Measurements from ENCODE around the gene RNF114. TPM values are rescaled to one million over a fixed set of nuclear protein-coding genes. Genes with fewer than 3 reads are reported as not detected.

The RNF114 gene
- total RNA-seq, 1 donor from 2014 or later: 63.0 TPM

DNA sequence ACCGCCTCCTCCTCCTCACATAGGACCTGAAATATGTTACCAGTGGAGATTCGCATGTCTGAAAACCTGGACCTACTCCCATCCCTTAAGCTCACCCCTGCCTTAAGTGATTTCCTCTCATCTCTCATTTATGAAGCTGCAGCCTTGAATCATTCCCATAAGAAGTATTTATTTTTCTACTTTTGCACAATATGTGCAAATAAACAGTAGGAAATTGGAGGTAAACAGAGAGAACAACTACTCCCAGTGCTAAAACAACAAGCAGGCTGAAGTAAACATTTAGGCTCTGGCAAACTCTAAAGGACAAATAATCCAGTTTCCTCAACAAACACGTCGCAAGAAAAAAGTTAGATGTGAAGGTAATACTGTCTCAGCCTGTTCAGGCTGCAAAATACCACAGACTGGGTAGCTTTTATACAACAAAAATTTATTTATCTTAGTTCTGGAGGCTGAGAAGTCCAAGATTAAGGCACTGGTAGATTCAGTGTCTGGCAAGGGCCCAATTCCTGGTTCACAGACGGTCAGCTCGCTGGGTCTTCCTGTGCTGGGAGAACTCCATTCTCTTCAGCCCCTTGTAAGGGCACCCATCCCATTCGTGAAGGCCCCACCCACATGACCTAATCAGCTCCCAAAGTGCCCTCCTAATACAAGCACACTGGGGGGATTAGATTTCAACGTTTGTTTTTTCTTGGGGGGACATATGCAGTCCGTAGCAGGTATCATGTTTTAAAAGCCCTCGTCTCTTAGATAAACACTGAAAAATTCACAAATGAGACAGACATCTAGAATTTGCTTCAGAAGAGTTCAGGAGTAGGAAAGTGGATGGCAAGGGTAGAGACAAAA, 36.4 kb upstream of the RNF114 start:
- H3K27me3 ChIP-seq (ENCODE audit: low read depth): no peaks in the 10 kb centered on the region
- intact Hi-C loops (cut with DNase I): no loop called here
- ATAC-seq (no peak), DNase-seq (no peak)
- H3K9me3 ChIP-seq: no peaks in the 10 kb centered on the region
- H3K27ac ChIP-seq: no peak overlapping the region
- peaks cover 10% of the 10 kb centered on the region for H3K4me1 ChIP-seq
- peaks cover 25% of the 10 kb centered on the region for H3K36me3 ChIP-seq
- no peak for TF ChIP-seq CTCF (IDR thresholded peaks at IDR 0.05)
- H3K4me3 ChIP-seq: no peak overlapping the region

GRCh38 chr20:49901588-49901987, 34.6 kb upstream of the RNF114 start:
- no peaks in the 10 kb centered on the region for H3K27me3 ChIP-seq (ENCODE audit: low read depth)
- no peak overlapping the region for H3K27ac ChIP-seq
- no peak for DNase-seq
- ATAC-seq: no peak
- H3K36me3 ChIP-seq: peaks cover 43% of the 10 kb centered on the region
- TF ChIP-seq CTCF (IDR thresholded peaks at IDR 0.05): no peak
- no peak overlapping the region for H3K4me3 ChIP-seq
- intact Hi-C loops (cut with DNase I): no loop called here
- H3K9me3 ChIP-seq: no peaks in the 10 kb centered on the region
- H3K4me1 ChIP-seq: peaks cover 8% of the 10 kb centered on the region

DNA sequence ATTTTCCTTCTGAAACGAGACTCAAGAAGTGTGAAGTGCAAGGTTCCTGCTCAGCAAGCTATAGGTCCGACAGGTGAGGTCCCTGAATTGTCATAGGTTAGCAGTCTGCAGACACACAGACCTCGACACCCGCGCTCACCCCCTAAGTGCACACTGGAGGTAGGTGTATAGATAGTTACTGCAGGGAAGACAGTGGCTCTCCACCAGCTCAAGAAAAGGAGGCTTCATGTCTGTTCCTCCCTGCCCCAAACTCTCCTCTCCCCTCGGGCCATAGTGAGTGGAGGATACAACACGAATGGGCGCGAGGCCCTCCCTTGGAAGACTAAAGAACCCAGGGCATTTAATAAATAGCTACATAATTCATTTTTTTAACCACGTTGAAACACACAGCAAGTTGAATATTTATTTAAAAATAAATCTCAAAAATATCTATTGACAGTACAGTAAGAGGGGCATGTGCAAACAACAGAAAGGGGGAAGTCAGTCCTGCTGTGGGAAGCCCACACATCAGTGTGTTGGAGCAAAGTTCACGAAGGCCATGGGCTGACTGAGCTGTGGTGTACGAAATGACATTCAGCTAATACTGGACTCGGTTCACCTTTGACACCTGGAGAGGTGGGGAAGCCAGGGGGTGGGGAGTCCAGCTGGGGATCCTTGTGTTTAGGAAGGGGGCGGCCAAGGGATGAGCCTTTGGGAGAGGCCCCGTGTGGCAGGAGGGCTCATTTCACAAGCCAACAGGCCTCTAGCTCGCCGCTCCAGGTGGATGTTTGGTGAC, 31.6 kb upstream of the RNF114 start:
- intact Hi-C loops (cut with DNase I): no loop called here
- no peak overlapping the region for H3K27ac ChIP-seq
- DNase-seq (no peak), ATAC-seq (peak in 1 of 2 donors; percentile 21)
- H3K27me3 ChIP-seq (ENCODE audit: low read depth): no peaks in the 10 kb centered on the region
- no peak overlapping the region for H3K4me3 ChIP-seq
- H3K9me3 ChIP-seq: no peaks in the 10 kb centered on the region
- peaks cover 69% of the 10 kb centered on the region for H3K36me3 ChIP-seq
- no peak for TF ChIP-seq CTCF (IDR thresholded peaks at IDR 0.05)
- peaks cover 9% of the 10 kb centered on the region for H3K4me1 ChIP-seq

DNA sequence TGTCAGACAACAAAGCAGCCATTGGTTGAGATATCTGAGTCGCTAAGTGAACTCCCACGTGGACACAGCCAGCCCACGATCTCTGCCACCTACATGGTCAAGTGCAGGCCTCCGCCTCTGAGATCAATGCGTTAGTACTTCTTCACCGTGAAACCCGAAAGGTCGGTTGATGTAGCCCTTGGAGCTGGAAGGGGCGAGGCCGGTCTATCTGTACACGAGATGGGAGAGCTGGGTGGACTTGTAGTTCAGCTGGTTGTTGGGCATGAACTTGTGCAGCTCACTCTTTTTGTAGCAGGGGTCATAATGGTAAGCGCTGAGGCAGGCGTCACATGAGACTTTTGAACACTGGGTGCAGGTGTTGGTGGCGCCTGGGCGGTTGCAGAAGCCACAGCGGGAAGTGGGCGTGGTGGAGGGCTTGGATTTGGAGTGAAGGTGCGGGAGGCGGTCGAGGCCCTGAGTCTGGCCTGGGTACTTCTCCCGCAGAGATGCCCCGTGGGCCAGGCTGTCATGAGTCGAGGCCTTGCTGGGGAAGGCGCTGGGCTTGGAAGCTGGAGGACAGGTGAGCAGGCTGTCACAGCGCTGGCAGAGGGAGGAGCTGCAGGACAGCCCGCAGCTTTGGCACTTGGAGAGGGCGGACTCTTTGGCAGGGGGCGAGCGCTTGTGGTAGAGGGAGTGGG, 30.6 kb upstream of the RNF114 start:
- peaks cover 14% of the 10 kb centered on the region for H3K4me1 ChIP-seq
- H3K27me3 ChIP-seq (ENCODE audit: low read depth): no peaks in the 10 kb centered on the region
- no peak for TF ChIP-seq CTCF (IDR thresholded peaks at IDR 0.05)
- ATAC-seq (no peak), DNase-seq (no peak)
- H3K4me3 ChIP-seq: no peak overlapping the region
- intact Hi-C loops (cut with DNase I): no loop called here
- no peaks in the 10 kb centered on the region for H3K9me3 ChIP-seq
- H3K27ac ChIP-seq: no peak overlapping the region
- peaks cover 76% of the 10 kb centered on the region for H3K36me3 ChIP-seq

DNA sequence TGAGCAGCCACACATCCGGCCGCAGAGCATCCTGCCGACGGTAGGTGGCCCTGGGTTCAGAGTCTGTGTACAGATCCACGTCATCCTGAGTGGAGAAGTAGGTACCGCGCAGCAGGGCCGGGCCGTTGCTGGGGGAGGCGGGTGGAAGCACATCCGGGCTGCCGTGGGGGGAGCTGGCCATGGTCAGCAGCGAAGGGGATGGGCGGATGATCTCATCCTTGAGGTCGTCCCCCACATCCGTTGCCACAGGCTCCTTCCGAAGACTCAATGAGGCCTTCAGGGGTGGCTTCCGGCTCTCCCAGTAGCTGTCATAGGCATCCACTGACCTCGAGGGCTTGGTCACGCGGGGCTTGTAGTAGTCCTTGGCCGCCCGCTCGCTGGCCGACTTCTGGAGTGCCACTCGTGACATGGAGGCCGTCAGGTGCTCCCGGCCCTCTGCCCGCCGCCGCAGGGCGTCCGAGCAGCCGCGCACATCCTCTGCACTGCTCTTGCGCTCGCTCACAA, 30.0 kb upstream of the RNF114 start:
- peaks cover 76% of the 10 kb centered on the region for H3K36me3 ChIP-seq
- intact Hi-C loops (cut with DNase I): no loop called here
- no peak overlapping the region for H3K4me3 ChIP-seq
- no peak for TF ChIP-seq CTCF (IDR thresholded peaks at IDR 0.05)
- DNase-seq (no peak), ATAC-seq (peak; percentile 22 to 27)
- no peaks in the 10 kb centered on the region for H3K27me3 ChIP-seq (ENCODE audit: low read depth)
- peaks cover 14% of the 10 kb centered on the region for H3K4me1 ChIP-seq
- no peak overlapping the region for H3K27ac ChIP-seq
- H3K9me3 ChIP-seq: no peaks in the 10 kb centered on the region

Measured in lower lobe of right lung (tissue), 2 donors.